Stimulated activated CD8-positive, alpha-beta memory T cell treated with anti-CD3 and anti-CD28 coated beads, Interleukin-4, amount 100 ng/mL, for 4 hours (primary cell): ENCODE results near the gene PAGE2.
"Not testable (repeated sequence)": the region's sequence is repeated elsewhere in the genome, so short reads cannot be mapped to it uniquely, and the experiment has no call there.

Source experiments
- DNase-seq, 2 donors: peaks; one replicate each; pipeline ENCODE4 v3.0.0-alpha.2; 2020; ENCODE audit warnings: low read depth in 2 of 2, low spot score in 1 of 2

PAGE2 gene

GRCh38 chrX:55120761-55121358 lies 32.0 kb downstream of the PAGE2 start:
- DNase-seq, result no peak

GRCh38 chrX:55123900-55124299 lies 35.1 kb downstream of the PAGE2 start:
- no peak for DNase-seq

GRCh38 chrX:55127692-55128091 lies 38.9 kb downstream of the PAGE2 start:
- DNase-seq, result no peak

GRCh38 chrX:55129361-55129760 lies 40.5 kb downstream of the PAGE2 start:
- DNase-seq, result no peak

- no peak for DNase-seq
Measured at GRCh38 chrX:55130481-55130880, 41.7 kb downstream of the PAGE2 start.

- DNase-seq, result no peak
Measured at GRCh38 chrX:55132416-55132815, 43.6 kb downstream of the PAGE2 start.

GRCh38 chrX:55135171-55135570 lies 46.4 kb downstream of the PAGE2 start:
- DNase-seq, result no peak

- DNase-seq, result not testable (repeated sequence)
Measured at GRCh38 chrX:55140800-55141199, 52.0 kb downstream of the PAGE2 start.
